ENCODE results near the gene TMEM38A. TPM values are rescaled to one million over a fixed set of nuclear protein-coding genes. Genes with fewer than 3 reads are reported as not detected.
A peak's percentile ranks its signal among the peaks of the same experiment; 100 is the strongest.
"Not testable (repeated sequence)": the region's sequence is repeated elsewhere in the genome, so short reads cannot be mapped to it uniquely, and the experiment has no call there.

The TMEM38A gene
- total RNA-seq, 1 donor from 2014 or later, result 1.8 TPM

DNA sequence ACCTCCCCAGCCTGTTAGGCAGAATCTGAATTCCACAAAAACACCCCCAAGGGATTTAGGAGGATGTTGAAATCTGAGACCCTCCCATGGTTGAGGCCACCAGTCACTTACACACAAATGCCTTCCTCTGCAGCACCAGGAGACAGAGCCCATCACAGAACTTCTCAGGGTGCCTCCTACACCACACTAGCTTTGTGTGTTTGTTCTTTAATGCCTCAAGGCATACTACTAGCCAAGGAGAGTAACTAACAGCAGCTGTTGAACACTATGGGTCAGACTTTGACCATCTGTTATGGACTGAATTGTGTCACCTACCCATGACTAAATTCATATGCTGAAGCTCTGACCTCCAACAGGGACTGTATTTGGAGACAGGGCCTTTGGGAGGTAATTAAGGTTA lies 23.4 kb upstream of the TMEM38A start:
- DNase-seq (ENCODE audit: low read depth in 2 of 2), result no peak

GRCh38 chr19:16638666-16639065 lies 22.3 kb upstream of the TMEM38A start:
- DNase-seq (ENCODE audit: low read depth in 2 of 2), result no peak

- DNase-seq (ENCODE audit: low read depth in 2 of 2), result no peak
Measured at GRCh38 chr19:16640951-16641350, 20.0 kb upstream of the TMEM38A start.

DNA sequence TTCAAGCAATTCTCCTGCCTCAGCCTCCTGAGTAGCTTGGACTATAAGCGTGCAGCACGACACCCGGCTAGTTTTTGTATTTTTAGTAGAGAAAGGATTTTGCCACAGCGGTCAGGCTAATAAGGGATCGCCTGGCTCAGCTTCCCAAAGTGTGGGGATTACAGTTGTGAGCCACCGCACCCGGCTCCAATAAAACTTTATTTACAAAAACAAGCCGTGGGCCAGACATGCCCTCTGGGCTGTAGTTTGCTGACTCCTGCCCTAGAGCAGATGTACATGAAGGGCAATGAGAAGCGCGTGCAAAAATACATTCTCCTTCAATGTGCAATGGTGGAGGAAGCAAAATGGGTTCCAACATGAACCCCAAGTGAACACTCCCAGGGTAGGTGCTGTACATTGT lies 19.2 kb upstream of the TMEM38A start:
- DNase-seq (ENCODE audit: low read depth in 2 of 2), result no peak

GRCh38 chr19:16645140-16645539 lies 15.8 kb upstream of the TMEM38A start:
- no peak for DNase-seq (ENCODE audit: low read depth in 2 of 2)

DNA sequence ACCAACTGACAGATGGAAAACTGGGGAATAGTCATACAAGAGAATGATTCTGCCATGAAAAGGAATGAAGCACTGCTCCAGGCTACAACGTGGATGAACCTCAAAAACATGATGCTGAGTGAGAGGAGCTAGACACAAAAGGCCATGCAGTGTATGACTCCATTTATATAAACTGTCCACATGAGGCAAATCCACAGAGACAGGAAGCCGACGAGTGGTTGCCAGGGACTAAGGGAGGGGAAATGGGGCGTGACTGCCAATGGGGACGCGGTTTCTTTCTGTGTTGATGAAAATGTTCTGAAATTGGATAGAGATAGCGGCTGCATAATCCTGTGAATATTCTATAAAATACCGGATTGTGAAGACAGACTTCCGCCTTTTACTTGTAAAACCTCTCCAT lies 11.2 kb upstream of the TMEM38A start:
- peak; percentile 74 to 86 for DNase-seq (ENCODE audit: low read depth in 2 of 2)

DNA sequence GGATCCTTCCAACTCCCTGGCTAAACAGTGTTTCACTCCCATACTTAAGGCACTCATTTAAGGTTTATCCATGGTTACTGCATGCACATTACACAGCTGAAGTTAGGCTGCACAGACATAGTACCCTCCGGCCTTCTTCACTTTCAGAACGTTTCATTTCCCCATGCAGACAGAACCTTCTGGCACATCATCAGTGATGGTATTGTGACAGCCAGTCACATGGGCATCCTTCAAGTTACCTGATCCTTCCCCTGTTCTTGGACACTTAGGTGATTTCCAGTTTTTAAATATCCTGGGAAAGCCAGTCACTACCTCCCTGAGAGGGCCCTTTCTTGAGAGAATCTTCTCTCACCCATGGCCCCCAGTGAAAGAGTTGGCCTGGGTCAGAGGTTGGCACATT lies 10.1 kb upstream of the TMEM38A start:
- DNase-seq (ENCODE audit: low read depth in 2 of 2), result no peak

DNA sequence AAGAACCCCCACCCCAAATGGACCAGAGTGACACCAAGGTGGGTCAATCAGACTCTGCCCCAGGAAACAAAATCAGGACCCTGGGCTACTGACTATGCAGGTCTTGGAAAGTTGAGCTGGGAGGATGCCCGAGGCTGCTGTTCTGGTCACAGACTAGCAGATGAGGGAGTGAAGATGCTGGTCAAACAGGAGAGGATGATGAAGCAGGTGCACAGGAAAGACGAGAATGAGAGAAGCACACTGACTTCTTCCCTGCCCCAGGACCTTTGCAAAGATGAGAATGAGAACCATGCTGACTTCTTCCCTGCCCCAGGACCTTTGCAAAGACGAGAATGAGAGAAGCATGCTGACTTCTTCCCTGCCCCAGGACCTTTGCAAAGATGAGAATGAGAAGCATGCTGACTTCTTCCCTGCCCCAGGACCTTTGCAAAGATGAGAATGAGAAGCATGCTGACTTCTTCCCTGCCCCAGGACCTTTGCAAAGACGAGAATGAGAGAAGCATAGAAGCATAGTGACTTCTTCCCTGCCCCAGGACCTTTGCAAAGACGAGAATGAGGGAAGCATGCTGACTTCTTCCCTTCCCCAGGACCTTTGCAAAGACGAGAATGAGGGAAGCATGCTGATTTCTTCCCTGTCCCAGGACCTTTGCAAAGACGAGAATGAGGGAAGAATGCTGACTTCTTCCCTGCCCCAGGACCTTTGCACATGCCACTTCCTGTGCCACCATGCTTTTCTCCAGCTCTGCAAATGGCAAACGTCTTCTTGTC lies 9.3 kb upstream of the TMEM38A start:
- not testable (repeated sequence) for DNase-seq (ENCODE audit: low read depth in 2 of 2)

GRCh38 chr19:16652854-16653253 lies 8.1 kb upstream of the TMEM38A start:
- DNase-seq (ENCODE audit: low read depth in 2 of 2), result no peak

DNA sequence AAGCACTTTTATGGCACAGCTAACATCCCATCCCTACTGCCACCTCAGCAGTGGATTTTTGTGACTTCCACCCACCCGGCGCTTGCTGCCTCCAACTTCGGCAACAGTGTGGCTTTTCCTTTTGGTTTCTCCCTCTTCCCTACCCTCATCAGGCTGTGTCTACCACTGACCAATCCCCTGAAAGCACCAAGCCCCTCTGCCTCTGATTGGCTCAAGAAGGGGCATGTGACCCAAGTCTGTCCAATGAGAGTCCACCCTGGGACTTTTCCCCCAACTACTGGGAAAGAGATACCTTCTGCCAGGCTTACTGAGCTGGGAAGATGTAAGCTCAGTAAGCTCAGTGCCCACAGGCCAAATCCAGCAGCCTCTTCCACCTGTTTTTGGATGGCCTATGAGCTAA lies 6.8 kb upstream of the TMEM38A start:
- peak; percentile 14 to 20 for DNase-seq (ENCODE audit: low read depth in 2 of 2)

DNA sequence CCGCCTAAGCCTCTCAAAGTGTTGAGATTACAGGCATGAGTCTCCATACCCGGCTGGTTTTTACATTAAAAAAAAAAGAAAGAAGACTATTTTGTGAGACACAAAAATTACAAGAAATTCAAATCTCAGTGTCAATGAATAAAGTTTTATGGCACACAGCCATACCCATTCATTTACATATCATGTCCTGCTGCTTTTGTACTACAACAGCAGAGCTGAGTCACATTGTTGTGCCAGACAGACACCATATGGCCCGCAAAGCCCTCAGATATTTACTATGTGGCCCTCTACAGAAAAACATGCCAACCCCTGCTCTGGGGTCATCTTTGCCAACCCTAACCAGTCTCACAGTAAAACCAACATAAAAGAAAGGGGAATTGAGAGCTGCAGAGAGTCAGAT lies 6.3 kb upstream of the TMEM38A start:
- no peak for DNase-seq (ENCODE audit: low read depth in 2 of 2)

GRCh38 chr19:16655727-16656126 lies 5.2 kb upstream of the TMEM38A start:
- no peak for DNase-seq (ENCODE audit: low read depth in 2 of 2)

GRCh38 chr19:16657384-16657783 lies 3.6 kb upstream of the TMEM38A start:
- no peak for DNase-seq (ENCODE audit: low read depth in 2 of 2)

DNA sequence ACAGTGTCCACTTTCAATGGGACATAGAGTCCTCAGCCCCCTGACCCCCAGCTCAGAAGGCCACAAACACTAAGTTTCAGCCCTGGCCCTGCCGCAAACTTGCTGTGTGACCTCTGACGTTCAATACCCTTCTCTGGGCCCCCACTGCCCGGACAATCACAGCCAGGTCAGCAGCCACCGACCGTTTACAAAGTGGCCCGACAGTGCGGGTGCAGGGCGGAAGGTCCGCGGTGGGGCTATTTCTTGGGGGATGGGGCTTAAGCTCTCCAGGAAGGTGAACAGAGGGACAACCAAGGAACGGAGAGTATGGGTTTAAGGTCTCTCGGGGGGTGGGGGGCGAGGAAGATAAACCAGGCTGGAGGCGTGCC lies 1.5 kb upstream of the TMEM38A start:
- DNase-seq (ENCODE audit: low read depth in 2 of 2), result no peak

DNA sequence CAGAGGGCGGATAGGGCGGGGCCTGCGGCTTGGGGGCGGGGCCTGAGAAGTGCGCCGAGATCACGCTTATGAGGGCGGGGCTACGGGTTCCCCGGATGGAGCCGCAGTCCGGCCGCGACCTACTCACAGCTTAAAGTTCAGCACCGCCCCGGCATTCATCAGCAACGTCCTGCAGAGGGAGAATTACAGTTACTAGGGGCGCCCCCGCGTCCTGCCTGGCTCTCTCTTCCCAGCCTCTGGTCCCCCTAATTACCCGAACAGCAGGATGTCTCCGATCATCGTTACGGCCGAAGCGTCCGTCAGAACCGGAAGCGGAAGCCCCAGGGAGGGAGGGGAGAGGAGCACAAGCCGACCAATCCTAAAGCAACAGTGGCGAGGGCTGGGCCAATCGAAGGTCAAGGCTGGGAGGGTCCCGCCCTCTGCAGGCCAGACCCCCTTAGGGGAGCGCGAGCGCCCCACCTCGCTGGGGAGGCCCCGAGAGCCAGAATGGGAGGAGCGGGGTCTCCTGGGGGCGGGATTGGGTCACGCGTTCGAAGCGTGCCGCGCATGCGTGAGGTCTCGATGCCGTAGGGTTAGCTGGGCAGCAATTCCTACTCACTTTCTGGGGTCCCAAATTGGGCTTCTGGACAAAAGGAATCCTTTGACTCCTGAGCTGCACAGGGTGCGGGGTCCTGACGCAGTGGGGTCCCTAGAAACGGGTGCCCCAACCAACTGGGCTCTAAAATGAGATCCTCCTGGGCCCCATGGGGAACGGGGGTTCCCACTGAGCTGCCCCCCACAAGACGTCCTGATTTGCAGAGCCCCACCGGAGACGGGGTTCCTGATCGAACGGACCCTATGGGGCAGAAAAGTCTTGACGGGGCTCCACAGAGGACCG lies 869 bp upstream of the TMEM38A start, which contains the start of gene SMIM7:
TSS of gene SMIM7 (minus strand) at position 313 of the 877 bp plus-strand sequence. CDS start at position 279, 34 bp downstream.
- DNase-seq (ENCODE audit: low read depth in 2 of 2), result peak; percentile 99

DNA sequence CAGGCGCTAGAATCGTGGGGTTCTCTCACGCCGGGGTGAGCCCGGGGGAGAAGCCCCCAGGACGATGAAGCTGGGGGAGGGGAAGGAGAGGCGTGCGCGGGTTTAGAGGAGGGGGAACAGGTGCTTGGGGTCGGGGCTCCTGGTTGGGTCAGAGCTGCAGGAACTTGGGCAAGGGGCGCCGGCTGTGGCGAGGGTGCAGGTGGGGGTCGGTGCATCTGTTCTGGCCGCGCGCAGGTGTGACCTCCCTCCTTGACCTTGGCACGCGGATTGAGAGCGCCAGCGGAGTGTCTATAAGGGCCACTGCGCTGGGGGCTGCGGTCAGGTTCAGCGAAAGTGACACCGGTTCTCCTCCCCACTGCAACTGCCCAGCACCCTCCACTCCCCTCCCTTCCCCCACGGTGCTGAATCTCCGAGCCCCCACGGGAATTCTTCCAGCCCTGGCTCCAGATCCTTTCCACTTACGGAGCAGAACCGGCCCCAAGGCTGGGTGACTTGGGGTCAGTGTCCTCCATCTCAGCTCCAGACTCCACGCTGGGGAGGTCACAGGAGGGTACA lies 618 bp downstream of the TMEM38A start:
- no peak for DNase-seq (ENCODE audit: low read depth in 2 of 2)

DNA sequence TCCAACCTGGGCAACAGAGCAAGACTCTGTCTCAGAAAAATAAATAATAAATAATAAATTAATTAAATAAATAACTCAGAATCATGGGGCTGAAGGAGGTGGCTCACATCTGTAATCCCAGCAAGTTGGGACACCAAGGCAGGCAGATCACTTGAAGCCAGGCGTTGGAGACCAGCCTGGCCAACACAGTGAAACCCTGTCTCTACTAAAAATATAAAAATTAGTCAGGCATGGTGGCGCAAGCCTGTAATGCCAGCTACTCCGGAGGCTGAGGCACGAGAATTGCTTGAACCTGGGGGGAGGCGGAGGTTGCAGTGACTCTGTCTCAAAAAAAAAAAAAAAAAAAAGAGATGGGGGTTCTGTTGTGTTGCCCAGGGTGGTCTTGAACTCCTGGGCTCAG lies 7.2 kb downstream of the TMEM38A start:
- DNase-seq (ENCODE audit: low read depth in 2 of 2), result no peak

GRCh38 chr19:16668702-16669101 lies 7.8 kb downstream of the TMEM38A start:
- DNase-seq (ENCODE audit: low read depth in 2 of 2), result not testable (repeated sequence)

DNA sequence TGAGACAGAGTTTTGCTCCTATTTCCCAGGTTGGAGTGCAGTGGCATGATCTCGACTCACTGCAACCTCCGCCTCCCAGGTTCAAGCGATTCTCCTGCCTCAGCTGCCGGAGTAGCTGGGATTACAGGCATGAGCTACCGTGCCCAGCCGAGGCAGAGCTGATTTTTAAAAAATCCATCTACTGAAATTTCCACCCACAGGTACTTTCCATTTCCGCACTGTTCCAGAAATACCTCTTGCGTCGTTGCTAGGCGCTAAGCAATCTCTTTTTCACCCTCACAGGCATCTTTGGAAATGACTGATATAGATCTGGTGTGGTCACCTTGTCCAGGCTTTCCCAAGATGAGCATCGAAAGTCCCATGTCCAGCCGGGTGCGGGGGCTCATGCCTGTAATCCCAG lies 9.4 kb downstream of the TMEM38A start:
- no peak for DNase-seq (ENCODE audit: low read depth in 2 of 2)

DNA sequence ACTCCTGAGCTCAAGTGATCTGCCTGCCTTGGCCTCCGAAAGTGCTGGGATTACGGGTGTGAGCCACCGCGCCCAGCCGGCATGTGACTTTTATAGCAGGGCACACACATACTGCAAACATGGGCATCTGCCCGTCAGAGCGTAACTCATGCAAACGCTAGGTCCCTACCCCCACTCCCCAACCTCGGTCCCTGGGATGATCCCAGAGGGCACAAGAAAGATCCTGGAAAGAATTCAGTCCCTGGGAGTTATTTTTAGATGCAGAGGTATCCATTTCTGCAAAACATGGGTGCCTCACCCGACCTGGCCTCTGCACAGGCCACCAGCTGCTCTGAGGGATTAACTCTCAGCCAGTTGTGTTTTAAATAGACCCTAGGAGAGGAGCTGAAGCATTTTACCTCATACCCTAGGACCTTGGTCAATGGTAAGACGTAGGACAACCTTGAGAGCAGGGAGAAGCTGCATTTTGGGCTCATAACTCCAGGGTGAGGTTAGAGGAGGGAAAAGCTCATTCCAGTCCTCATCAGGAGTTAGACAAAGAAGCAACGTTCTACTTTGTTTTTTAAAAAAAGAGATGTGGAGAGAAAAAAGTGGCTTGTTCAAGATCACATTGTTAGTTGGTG lies 10.8 kb downstream of the TMEM38A start:
- DNase-seq (ENCODE audit: low read depth in 2 of 2), result no peak

- DNase-seq (ENCODE audit: low read depth in 2 of 2), result no peak
Measured at GRCh38 chr19:16673231-16673630, 12.3 kb downstream of the TMEM38A start.

DNA sequence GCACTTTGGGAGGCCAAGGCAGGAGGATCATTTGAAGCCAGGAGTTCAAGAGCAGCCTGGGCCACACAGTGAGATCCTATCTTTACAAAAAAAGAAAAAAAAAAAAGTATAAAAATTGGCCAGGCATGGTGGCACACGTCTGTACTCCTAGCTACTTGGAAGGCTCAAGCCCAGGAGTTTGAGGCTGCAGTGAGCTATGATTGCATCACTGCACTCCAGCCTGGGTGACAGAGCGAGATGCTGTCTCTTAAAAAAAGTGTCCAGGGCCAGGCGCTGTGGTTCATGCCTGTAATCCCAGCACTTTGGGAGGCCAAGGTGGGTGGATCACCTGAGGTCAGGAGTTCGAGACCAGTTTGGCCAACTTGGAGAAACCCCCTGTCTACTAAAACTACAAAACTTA lies 12.9 kb downstream of the TMEM38A start:
- not testable (repeated sequence) for DNase-seq (ENCODE audit: low read depth in 2 of 2)
